GM19452 (cell line): Measurements from ENCODE around the gene MAST2.

Source experiments
- ATAC-seq: cut with Tn5 transposase; IDR thresholded peaks from one replicate; pipeline ENCODE4 v1.9.1; 2021; ENCODE audit not compliant: unreplicated experiment

The MAST2 gene

GRCh38 chr1:45803299-45803780 lies at the start of gene MAST2:
Gene MAST2 (plus strand): TSS chr1:45803612. CDS start chr1:45803896, 284 bp downstream.
- ATAC-seq: peak; percentile 86

GRCh38 chr1:45755697-45756096 lies 47.7 kb upstream of the MAST2 start:
- no peak for ATAC-seq

GRCh38 chr1:45762291-45762690 lies 41.1 kb upstream of the MAST2 start:
- no peak for ATAC-seq

- ATAC-seq: no peak
Measured at GRCh38 chr1:45765999-45766792, 37.2 kb upstream of the MAST2 start.

GRCh38 chr1:45767035-45767434 lies 36.4 kb upstream of the MAST2 start:
- no peak for ATAC-seq

- ATAC-seq: no peak
Measured at GRCh38 chr1:45769261-45769932, 34.0 kb upstream of the MAST2 start.

GRCh38 chr1:45772971-45773370 lies 30.4 kb upstream of the MAST2 start:
- ATAC-seq: no peak

- no peak for ATAC-seq
Measured at GRCh38 chr1:45775794-45776193, 27.6 kb upstream of the MAST2 start.

GRCh38 chr1:45785583-45785982 lies 17.8 kb upstream of the MAST2 start:
- ATAC-seq: no peak

- ATAC-seq: no peak
Measured at GRCh38 chr1:45787905-45788304, 15.5 kb upstream of the MAST2 start.

GRCh38 chr1:45789601-45790000 lies 13.8 kb upstream of the MAST2 start:
- ATAC-seq: no peak

- no peak for ATAC-seq
Measured at GRCh38 chr1:45792744-45793143, 10.7 kb upstream of the MAST2 start.

- no peak for ATAC-seq
Measured at GRCh38 chr1:45793942-45794604, 9.3 kb upstream of the MAST2 start.

- no peak for ATAC-seq
Measured at GRCh38 chr1:45796381-45796780, 7.0 kb upstream of the MAST2 start.

GRCh38 chr1:45796946-45797345 lies 6.5 kb upstream of the MAST2 start:
- no peak for ATAC-seq

- ATAC-seq: no peak
Measured at GRCh38 chr1:45800899-45801298, 2.5 kb upstream of the MAST2 start.

- ATAC-seq: no peak
Measured at GRCh38 chr1:45802343-45803298, 791 bp upstream of the MAST2 start.

- ATAC-seq: peak; percentile 33
Measured at GRCh38 chr1:45803781-45804668, 613 bp downstream of the MAST2 start.

- ATAC-seq: no peak
Measured at GRCh38 chr1:45804669-45804969, 1.2 kb downstream of the MAST2 start.

- ATAC-seq: no peak
Measured at GRCh38 chr1:45806129-45806528, 2.7 kb downstream of the MAST2 start.
